HCT116 (cell line): ENCODE results near the gene TNFRSF14.

Experiments used
- CEBPB ChIP-seq: IDR thresholded peaks from 2 replicates; pipeline ENCODE4 v1.6.1; 2012; ENCODE audit warnings: low read depth
- POLR2A ChIP-seq: IDR thresholded peaks from 2 replicates; pipeline ENCODE4 v1.7.0; 2011; ENCODE audit warnings: borderline replicate concordance; ENCODE audit not compliant: insufficient read depth, insufficient read length; ENCODE audit errors: extremely low read depth
- SIN3A ChIP-seq: IDR thresholded peaks from 2 replicates; pipeline ENCODE4 v1.6.1; 2012; ENCODE audit warnings: low read depth
- ZFX ChIP-seq: fragments of 450-650 bp; IDR thresholded peaks from 2 replicates; pipeline ENCODE4 v1.6.1; 2017
- TF ChIP-seq, protein P1 (sequence below), 3 experiments: fragments of 200-600 bp in 1 of 3; sonication (generic) in 1 of 3; IDR thresholded peaks in 2 of 3; conservative IDR thresholded peaks in 1 of 3; 2 replicates each; pipeline ENCODE4 v1.5.1; 2012 to 2017; ENCODE audit warnings: low read depth in 2 of 3, low read length in 2 of 3, antibody characterized with exemption in 1 of 3, borderline replicate concordance in 1 of 3, control low read depth in 1 of 3, mild to moderate bottlenecking in 1 of 3, mixed read lengths in 1 of 3, mixed run types in 1 of 3, moderate library complexity in 1 of 3; ENCODE audit not compliant: insufficient read depth in 1 of 3

DNA sequence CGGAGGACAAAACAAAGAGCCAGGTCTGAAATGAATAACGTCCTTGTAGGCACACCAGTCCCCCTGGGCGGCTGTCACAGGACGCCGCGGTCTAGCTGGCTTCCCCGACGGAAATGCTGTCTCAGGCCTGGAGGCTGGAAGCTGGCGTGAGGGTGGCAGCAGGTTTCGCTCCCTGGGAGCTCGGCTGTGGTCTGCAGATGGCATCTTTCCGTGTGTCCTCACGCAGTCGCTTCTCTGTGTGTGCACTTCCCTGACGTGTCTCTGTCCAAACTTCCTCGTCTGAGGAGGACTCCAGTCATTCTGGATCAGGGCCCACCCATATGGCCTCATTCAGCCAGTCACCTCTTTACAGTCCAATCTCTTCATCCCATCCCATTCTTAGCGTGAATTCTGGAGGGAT, 14.2 kb downstream of the TNFRSF14 start:
- TF ChIP-seq POLR2A (no peak), SIN3A (no peak), CEBPB (no peak), ZFX (no peak)
- TF ChIP-seq, protein P1, sequence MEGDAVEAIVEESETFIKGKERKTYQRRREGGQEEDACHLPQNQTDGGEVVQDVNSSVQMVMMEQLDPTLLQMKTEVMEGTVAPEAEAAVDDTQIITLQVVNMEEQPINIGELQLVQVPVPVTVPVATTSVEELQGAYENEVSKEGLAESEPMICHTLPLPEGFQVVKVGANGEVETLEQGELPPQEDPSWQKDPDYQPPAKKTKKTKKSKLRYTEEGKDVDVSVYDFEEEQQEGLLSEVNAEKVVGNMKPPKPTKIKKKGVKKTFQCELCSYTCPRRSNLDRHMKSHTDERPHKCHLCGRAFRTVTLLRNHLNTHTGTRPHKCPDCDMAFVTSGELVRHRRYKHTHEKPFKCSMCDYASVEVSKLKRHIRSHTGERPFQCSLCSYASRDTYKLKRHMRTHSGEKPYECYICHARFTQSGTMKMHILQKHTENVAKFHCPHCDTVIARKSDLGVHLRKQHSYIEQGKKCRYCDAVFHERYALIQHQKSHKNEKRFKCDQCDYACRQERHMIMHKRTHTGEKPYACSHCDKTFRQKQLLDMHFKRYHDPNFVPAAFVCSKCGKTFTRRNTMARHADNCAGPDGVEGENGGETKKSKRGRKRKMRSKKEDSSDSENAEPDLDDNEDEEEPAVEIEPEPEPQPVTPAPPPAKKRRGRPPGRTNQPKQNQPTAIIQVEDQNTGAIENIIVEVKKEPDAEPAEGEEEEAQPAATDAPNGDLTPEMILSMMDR (IDR thresholded peaks at IDR 0.05 in 2 of 3, conservative IDR thresholded peaks at IDR 0.05 in 1 of 3; ENCODE audit: borderline replicate concordance in 1 of 3, insufficient read depth in 1 of 3, low read depth in 2 of 3, low read length in 2 of 3) = no peak
